Memory B cell (primary cell): Measurements from ENCODE around the gene GNAZ.
A peak's percentile ranks its signal among the peaks of the same experiment; 100 is the strongest.

ENCODE experiments used
- ATAC-seq: fragments of 150-1000 bp; cut with Tn5 transposase; 2 replicates; pipeline ENCODE4 v1.10.0; 2021; ENCODE audit warnings: low read depth, mild to moderate bottlenecking, moderate library complexity
- DNase-seq, 2 donors: peaks; one replicate each; pipeline ENCODE4 v3.0.0; 2022; ENCODE audit warnings: low spot score in 2 of 2
- H3K27ac Mint-ChIP-seq: one replicate; pipeline ENCODE4 v1.8.0; 2022; ENCODE audit warnings: mild to moderate bottlenecking, moderate library complexity, mixed read lengths
- H3K27me3 Mint-ChIP-seq: one replicate; pipeline ENCODE4 v1.8.0; 2022; ENCODE audit warnings: mixed read lengths
- H3K36me3 Mint-ChIP-seq: one replicate; pipeline ENCODE4 v1.8.0; 2022; ENCODE audit warnings: mild to moderate bottlenecking, mixed read lengths
- H3K4me1 Mint-ChIP-seq: one replicate; pipeline ENCODE4 v1.8.0; 2022; ENCODE audit warnings: mixed read lengths
- H3K4me3 Mint-ChIP-seq: one replicate; pipeline ENCODE4 v1.8.0; 2022; ENCODE audit warnings: mild to moderate bottlenecking, moderate library complexity, mixed read lengths
- H3K9me3 Mint-ChIP-seq: one replicate; pipeline ENCODE4 v1.8.0; 2022; ENCODE audit warnings: mixed read lengths

GNAZ gene

GRCh38 chr22:23065069-23065451 lies 5.3 kb upstream of the GNAZ start:
- H3K27ac Mint-ChIP-seq = no peak overlapping the region
- no peaks in the 10 kb centered on the region for H3K9me3 Mint-ChIP-seq
- H3K36me3 Mint-ChIP-seq = no peaks in the 10 kb centered on the region
- H3K4me1 Mint-ChIP-seq = peaks cover 17% of the 10 kb centered on the region
- peaks cover 3% of the 10 kb centered on the region for H3K27me3 Mint-ChIP-seq
- no peak for ATAC-seq
- H3K4me3 Mint-ChIP-seq = no peak overlapping the region
- DNase-seq = no peak

GRCh38 chr22:23065495-23066122 lies 4.7 kb upstream of the GNAZ start:
- DNase-seq = no peak
- Mint-ChIP-seq H3K4me1 (peaks cover 17% of the 10 kb centered on the region), H3K27ac (no peak overlapping the region), H3K9me3 (no peaks in the 10 kb centered on the region), H3K27me3 (peaks cover under 1% of the 10 kb centered on the region), H3K4me3 (no peak overlapping the region), H3K36me3 (no peaks in the 10 kb centered on the region)
- no peak for ATAC-seq

- ATAC-seq = no peak
- DNase-seq = no peak
- Mint-ChIP-seq H3K27me3 (no peaks in the 10 kb centered on the region), H3K4me1 (peaks cover 20% of the 10 kb centered on the region), H3K36me3 (no peaks in the 10 kb centered on the region), H3K4me3 (no peak overlapping the region), H3K27ac (no peak overlapping the region), H3K9me3 (no peaks in the 10 kb centered on the region)
Observed at GRCh38 chr22:23066200-23067022, 3.9 kb upstream of the GNAZ start.

- Mint-ChIP-seq H3K36me3 (no peaks in the 10 kb centered on the region), H3K27me3 (peaks cover 3% of the 10 kb centered on the region), H3K4me1 (peaks cover 23% of the 10 kb centered on the region), H3K4me3 (no peak overlapping the region), H3K9me3 (no peaks in the 10 kb centered on the region), H3K27ac (no peak overlapping the region)
- no peak for ATAC-seq
- no peak for DNase-seq
Observed at GRCh38 chr22:23067023-23067650, 3.2 kb upstream of the GNAZ start.

GRCh38 chr22:23067691-23068090 lies 2.6 kb upstream of the GNAZ start:
- no peak overlapping the region for H3K4me3 Mint-ChIP-seq
- ATAC-seq (no peak), DNase-seq (no peak)
- no peak overlapping the region for H3K27ac Mint-ChIP-seq
- no peaks in the 10 kb centered on the region for H3K36me3 Mint-ChIP-seq
- peaks cover 3% of the 10 kb centered on the region for H3K27me3 Mint-ChIP-seq
- no peaks in the 10 kb centered on the region for H3K9me3 Mint-ChIP-seq
- peaks cover 23% of the 10 kb centered on the region for H3K4me1 Mint-ChIP-seq

- no peaks in the 10 kb centered on the region for H3K9me3 Mint-ChIP-seq
- H3K4me1 Mint-ChIP-seq = peaks cover 23% of the 10 kb centered on the region
- no peaks in the 10 kb centered on the region for H3K36me3 Mint-ChIP-seq
- H3K27ac Mint-ChIP-seq = no peak overlapping the region
- no peak for DNase-seq
- H3K27me3 Mint-ChIP-seq = peaks cover 3% of the 10 kb centered on the region
- H3K4me3 Mint-ChIP-seq = no peak overlapping the region
- no peak for ATAC-seq
Observed at GRCh38 chr22:23068096-23068831, 2.1 kb upstream of the GNAZ start.

GRCh38 chr22:23068832-23069385 lies 1.4 kb upstream of the GNAZ start:
- no peaks in the 10 kb centered on the region for H3K36me3 Mint-ChIP-seq
- ATAC-seq = no peak
- H3K4me1 Mint-ChIP-seq = peaks cover 23% of the 10 kb centered on the region
- no peak overlapping the region for H3K27ac Mint-ChIP-seq
- peaks cover 7% of the 10 kb centered on the region for H3K27me3 Mint-ChIP-seq
- no peaks in the 10 kb centered on the region for H3K9me3 Mint-ChIP-seq
- H3K4me3 Mint-ChIP-seq = peak overlapping the region; percentile 68
- no peak for DNase-seq

- no peaks in the 10 kb centered on the region for H3K36me3 Mint-ChIP-seq
- peak overlapping the region; percentile 53 for H3K27ac Mint-ChIP-seq
- peaks cover 7% of the 10 kb centered on the region for H3K27me3 Mint-ChIP-seq
- peak; percentile 95 for ATAC-seq
- no peaks in the 10 kb centered on the region for H3K9me3 Mint-ChIP-seq
- peak overlapping the region; percentile 91 for H3K4me3 Mint-ChIP-seq
- peak; percentile 90 to 92 for DNase-seq
- H3K4me1 Mint-ChIP-seq = peaks cover 23% of the 10 kb centered on the region
Observed at GRCh38 chr22:23069502-23070357, 589 bp upstream of the GNAZ start.

- Mint-ChIP-seq H3K4me1 (peaks cover 22% of the 10 kb centered on the region), H3K27me3 (peaks cover 7% of the 10 kb centered on the region), H3K27ac (no peak overlapping the region), H3K4me3 (peak overlapping the region; percentile 75), H3K36me3 (no peaks in the 10 kb centered on the region), H3K9me3 (no peaks in the 10 kb centered on the region)
- no peak for DNase-seq
- ATAC-seq = no peak
Observed at GRCh38 chr22:23071230-23072076, 1.1 kb downstream of the GNAZ start.

GRCh38 chr22:23072077-23072910 lies 2.0 kb downstream of the GNAZ start:
- no peaks in the 10 kb centered on the region for H3K36me3 Mint-ChIP-seq
- DNase-seq (no peak), ATAC-seq (no peak)
- H3K27ac Mint-ChIP-seq = no peak overlapping the region
- no peaks in the 10 kb centered on the region for H3K9me3 Mint-ChIP-seq
- H3K4me1 Mint-ChIP-seq = peaks cover 17% of the 10 kb centered on the region
- H3K4me3 Mint-ChIP-seq = no peak overlapping the region
- peaks cover 9% of the 10 kb centered on the region for H3K27me3 Mint-ChIP-seq

- no peak for ATAC-seq
Observed at GRCh38 chr22:23072911-23073491, 2.7 kb downstream of the GNAZ start.

More at GRCh38 chr22:23072911-23073491, 2.7 kb downstream of the GNAZ start:
- no peaks in the 10 kb centered on the region for H3K36me3 Mint-ChIP-seq
- no peak overlapping the region for H3K27ac Mint-ChIP-seq
- peaks cover 9% of the 10 kb centered on the region for H3K27me3 Mint-ChIP-seq
- H3K9me3 Mint-ChIP-seq = no peaks in the 10 kb centered on the region
- H3K4me1 Mint-ChIP-seq = peaks cover 14% of the 10 kb centered on the region
- no peak for DNase-seq
- H3K4me3 Mint-ChIP-seq = no peak overlapping the region
